Stimulated activated CD8-positive, alpha-beta memory T cell treated with anti-CD3 and anti-CD28 coated beads, Interleukin-4, amount 100 ng/mL, for 4 hours (primary cell): ENCODE data around the gene DHRS1.

ENCODE experiments used
- DNase-seq, 2 donors: peaks; one replicate each; pipeline ENCODE4 v3.0.0-alpha.2; 2020; ENCODE audit warnings: low read depth in 2 of 2, low spot score in 1 of 2

Gene DHRS1

GRCh38 chr14:24299255-24300191, at the start of gene DHRS1, which contains the start of gene NOP9:
Gene DHRS1, minus strand, starts transcription at chr14:24299780. Its CDS starts 674 bp downstream, at chr14:24299106.
Gene NOP9, plus strand, starts transcription at chr14:24299850. Its CDS starts 105 bp downstream, at chr14:24299955.
- peak; percentile 82 to 91 for DNase-seq

GRCh38 chr14:24348186-24348585, 48.6 kb upstream of the DHRS1 start:
- DNase-seq, result no peak

GRCh38 chr14:24347134-24347533, 47.6 kb upstream of the DHRS1 start:
- no peak for DNase-seq

- no peak for DNase-seq
Measured at GRCh38 chr14:24343795-24344660, 44.4 kb upstream of the DHRS1 start.

GRCh38 chr14:24342889-24343288, 43.3 kb upstream of the DHRS1 start:
- DNase-seq, result no peak

GRCh38 chr14:24340606-24341005, 41.0 kb upstream of the DHRS1 start:
- no peak for DNase-seq

- no peak for DNase-seq
Measured at GRCh38 chr14:24339284-24340151, 39.9 kb upstream of the DHRS1 start, which contains the start of gene RIPK3. Gene RIPK3, minus strand, starts transcription at chr14:24339991. Its CDS starts 165 bp downstream, at chr14:24339826.

GRCh38 chr14:24338843-24339242, 39.3 kb upstream of the DHRS1 start:
- DNase-seq, result no peak

- DNase-seq, result no peak
Measured at GRCh38 chr14:24337824-24338175, 38.2 kb upstream of the DHRS1 start.

- DNase-seq, result no peak
Measured at GRCh38 chr14:24337144-24337823, 37.7 kb upstream of the DHRS1 start.

- DNase-seq, result no peak
Measured at GRCh38 chr14:24335461-24336171, 36.0 kb upstream of the DHRS1 start.

- DNase-seq, result no peak
Measured at GRCh38 chr14:24334431-24335291, 35.1 kb upstream of the DHRS1 start, which contains the start of gene ADCY4. Gene ADCY4, minus strand, starts transcription at chr14:24335071. Its CDS starts 419 bp downstream, at chr14:24334652.

- peak; percentile 69 to 70 for DNase-seq
Measured at GRCh38 chr14:24332268-24332993, 32.9 kb upstream of the DHRS1 start.

GRCh38 chr14:24331731-24332267, 32.2 kb upstream of the DHRS1 start:
- DNase-seq, result no peak

- DNase-seq, result no peak
Measured at GRCh38 chr14:24330973-24331674, 31.5 kb upstream of the DHRS1 start.

- peak in 1 of 2 donors; percentile 68 for DNase-seq
Measured at GRCh38 chr14:24329736-24330135, 30.2 kb upstream of the DHRS1 start.
